ENCODE measurements around the gene JAZF1.

JAZF1 gene

GRCh38 chr7:28190077-28190710, 9.6 kb upstream of the JAZF1 start:
- no peaks in the 10 kb centered on the region for H3K36me3 ChIP-seq (ENCODE audit: control insufficient read depth, insufficient read depth, low read length)
- H3K4me1 ChIP-seq (ENCODE audit: control insufficient read depth, insufficient read depth, low read length), result peaks cover 6% of the 10 kb centered on the region
- H3K9me3 ChIP-seq (ENCODE audit: control insufficient read depth, low read length), result no peaks in the 10 kb centered on the region
- H3K27me3 ChIP-seq (ENCODE audit: control insufficient read depth, insufficient read depth, low read length), result no peaks in the 10 kb centered on the region
- H3K4me3 ChIP-seq (ENCODE audit: low read length), result no peak overlapping the region
- H3K9ac ChIP-seq (ENCODE audit: low read length), result no peak overlapping the region

DNA sequence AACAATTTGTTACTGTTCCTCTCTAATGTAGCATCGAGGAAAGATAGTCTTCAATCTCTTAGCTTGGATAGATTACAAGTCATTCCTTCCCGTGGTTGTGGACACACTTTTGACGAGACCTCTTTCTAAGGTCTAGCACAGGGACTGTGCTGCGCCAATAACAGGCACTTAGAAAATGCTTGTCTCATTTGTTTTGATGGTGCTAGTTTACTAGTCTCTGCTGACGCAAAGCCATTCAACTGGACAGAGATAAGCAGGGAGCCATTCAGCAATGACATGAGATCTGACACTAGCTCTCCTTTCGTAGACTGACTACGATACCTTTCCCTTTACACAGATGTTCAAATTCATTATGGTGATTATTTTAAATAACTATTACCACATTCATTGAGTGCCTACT, 6.4 kb upstream of the JAZF1 start:
- no peak overlapping the region for H3K9ac ChIP-seq (ENCODE audit: low read length)
- no peaks in the 10 kb centered on the region for H3K27me3 ChIP-seq (ENCODE audit: control insufficient read depth, insufficient read depth, low read length)
- H3K9me3 ChIP-seq (ENCODE audit: control insufficient read depth, low read length), result no peaks in the 10 kb centered on the region
- H3K36me3 ChIP-seq (ENCODE audit: control insufficient read depth, insufficient read depth, low read length), result no peaks in the 10 kb centered on the region
- no peak overlapping the region for H3K4me3 ChIP-seq (ENCODE audit: low read length)
- H3K4me1 ChIP-seq (ENCODE audit: control insufficient read depth, insufficient read depth, low read length), result peaks cover 6% of the 10 kb centered on the region

DNA sequence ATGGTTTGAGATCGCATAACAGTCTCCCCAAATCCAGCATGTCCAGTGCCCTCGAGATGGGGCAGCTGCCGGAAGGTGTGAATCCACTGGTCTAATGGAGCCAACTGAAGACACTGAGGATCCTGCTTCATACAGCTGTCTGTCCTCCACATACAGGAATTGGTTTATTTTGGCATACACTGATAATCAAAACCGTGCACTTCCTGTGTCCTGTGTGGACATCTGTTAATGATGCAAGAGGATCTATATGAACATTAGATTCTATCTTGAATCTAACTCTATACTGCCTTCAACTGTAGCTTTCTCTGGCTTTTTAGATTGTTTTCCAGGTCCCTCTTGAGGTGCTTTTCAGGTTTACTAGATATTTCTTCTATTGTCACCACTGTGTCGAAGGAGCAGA, 3.0 kb upstream of the JAZF1 start:
- peaks cover 8% of the 10 kb centered on the region for H3K4me1 ChIP-seq (ENCODE audit: control insufficient read depth, insufficient read depth, low read length)
- H3K9me3 ChIP-seq (ENCODE audit: control insufficient read depth, low read length), result no peaks in the 10 kb centered on the region
- H3K27me3 ChIP-seq (ENCODE audit: control insufficient read depth, insufficient read depth, low read length), result no peaks in the 10 kb centered on the region
- no peak overlapping the region for H3K4me3 ChIP-seq (ENCODE audit: low read length)
- H3K36me3 ChIP-seq (ENCODE audit: control insufficient read depth, insufficient read depth, low read length), result no peaks in the 10 kb centered on the region
- no peak overlapping the region for H3K9ac ChIP-seq (ENCODE audit: low read length)

DNA sequence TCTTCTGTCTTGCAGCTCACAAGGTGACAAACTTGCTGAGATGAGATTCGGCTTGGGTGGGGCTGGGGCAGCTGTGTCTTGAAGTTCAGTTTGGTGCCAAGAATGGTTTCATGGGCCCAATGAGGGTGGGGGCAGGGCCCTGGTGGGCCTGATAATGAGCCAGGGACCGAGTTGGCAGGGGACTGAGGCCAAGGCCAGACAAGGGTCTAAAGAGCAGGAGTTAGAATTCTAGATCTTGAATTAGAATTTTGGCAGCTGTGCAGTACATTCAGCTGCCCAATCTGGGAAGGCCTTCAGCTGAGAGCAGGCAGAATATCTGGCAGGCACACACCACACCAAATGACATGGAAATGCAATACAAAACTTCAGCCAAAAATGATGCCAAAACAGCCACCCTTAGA, 1.5 kb upstream of the JAZF1 start:
- H3K36me3 ChIP-seq (ENCODE audit: control insufficient read depth, insufficient read depth, low read length), result no peaks in the 10 kb centered on the region
- H3K9me3 ChIP-seq (ENCODE audit: control insufficient read depth, low read length), result no peaks in the 10 kb centered on the region
- H3K9ac ChIP-seq (ENCODE audit: low read length), result no peak overlapping the region
- H3K27me3 ChIP-seq (ENCODE audit: control insufficient read depth, insufficient read depth, low read length), result no peaks in the 10 kb centered on the region
- H3K4me3 ChIP-seq (ENCODE audit: low read length), result no peak overlapping the region
- peaks cover 11% of the 10 kb centered on the region for H3K4me1 ChIP-seq (ENCODE audit: control insufficient read depth, insufficient read depth, low read length)

DNA sequence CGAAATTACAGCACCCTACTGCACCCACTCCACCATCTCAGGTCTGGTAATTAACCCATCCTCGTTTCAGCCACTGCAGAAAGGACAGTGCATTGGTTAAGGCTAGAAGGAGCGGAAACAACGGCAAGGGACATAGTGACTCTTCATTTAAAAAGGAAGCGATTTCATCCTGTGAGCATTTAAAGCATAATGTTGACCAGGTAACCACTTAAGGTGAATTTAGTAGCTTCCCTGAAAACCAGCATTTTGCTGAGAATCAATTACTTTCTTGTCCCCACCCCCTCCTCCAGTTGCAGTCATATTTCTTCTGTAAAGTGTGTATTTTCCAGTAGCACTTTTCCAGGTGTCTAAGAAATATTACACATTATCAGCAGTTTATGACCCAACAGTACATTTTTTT, 821 bp upstream of the JAZF1 start:
- Histone ChIP-seq H3K27me3 (ENCODE audit: control insufficient read depth, insufficient read depth, low read length) (no peaks in the 10 kb centered on the region), H3K9me3 (ENCODE audit: control insufficient read depth, low read length) (no peaks in the 10 kb centered on the region), H3K36me3 (ENCODE audit: control insufficient read depth, insufficient read depth, low read length) (no peaks in the 10 kb centered on the region), H3K4me3 (ENCODE audit: low read length) (no peak overlapping the region), H3K9ac (ENCODE audit: low read length) (no peak overlapping the region), H3K4me1 (ENCODE audit: control insufficient read depth, insufficient read depth, low read length) (peaks cover 11% of the 10 kb centered on the region)

DNA sequence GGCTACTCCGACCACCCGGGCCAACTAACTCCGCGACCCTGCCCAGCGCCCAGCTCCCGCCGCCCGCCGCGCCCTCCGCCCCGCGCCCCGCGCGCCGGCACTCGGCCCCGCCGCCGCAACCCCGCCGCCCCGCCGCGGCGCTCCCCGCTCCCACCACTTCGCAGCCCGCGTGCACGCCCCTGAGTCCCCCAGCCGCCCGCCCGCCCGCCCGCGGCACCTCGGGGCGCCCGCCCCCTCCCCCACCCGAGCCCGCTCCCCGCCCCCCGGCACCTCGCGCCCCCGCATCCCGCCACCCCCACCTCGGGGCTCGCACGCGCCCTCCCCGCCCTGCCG, 598 bp downstream of the JAZF1 start:
- Histone ChIP-seq H3K36me3 (ENCODE audit: control insufficient read depth, insufficient read depth, low read length) (no peaks in the 10 kb centered on the region), H3K9me3 (ENCODE audit: control insufficient read depth, low read length) (no peaks in the 10 kb centered on the region), H3K4me3 (ENCODE audit: low read length) (no peak overlapping the region), H3K27me3 (ENCODE audit: control insufficient read depth, insufficient read depth, low read length) (no peaks in the 10 kb centered on the region), H3K9ac (ENCODE audit: low read length) (peak overlapping the region; percentile 37), H3K4me1 (ENCODE audit: control insufficient read depth, insufficient read depth, low read length) (peaks cover 11% of the 10 kb centered on the region)

DNA sequence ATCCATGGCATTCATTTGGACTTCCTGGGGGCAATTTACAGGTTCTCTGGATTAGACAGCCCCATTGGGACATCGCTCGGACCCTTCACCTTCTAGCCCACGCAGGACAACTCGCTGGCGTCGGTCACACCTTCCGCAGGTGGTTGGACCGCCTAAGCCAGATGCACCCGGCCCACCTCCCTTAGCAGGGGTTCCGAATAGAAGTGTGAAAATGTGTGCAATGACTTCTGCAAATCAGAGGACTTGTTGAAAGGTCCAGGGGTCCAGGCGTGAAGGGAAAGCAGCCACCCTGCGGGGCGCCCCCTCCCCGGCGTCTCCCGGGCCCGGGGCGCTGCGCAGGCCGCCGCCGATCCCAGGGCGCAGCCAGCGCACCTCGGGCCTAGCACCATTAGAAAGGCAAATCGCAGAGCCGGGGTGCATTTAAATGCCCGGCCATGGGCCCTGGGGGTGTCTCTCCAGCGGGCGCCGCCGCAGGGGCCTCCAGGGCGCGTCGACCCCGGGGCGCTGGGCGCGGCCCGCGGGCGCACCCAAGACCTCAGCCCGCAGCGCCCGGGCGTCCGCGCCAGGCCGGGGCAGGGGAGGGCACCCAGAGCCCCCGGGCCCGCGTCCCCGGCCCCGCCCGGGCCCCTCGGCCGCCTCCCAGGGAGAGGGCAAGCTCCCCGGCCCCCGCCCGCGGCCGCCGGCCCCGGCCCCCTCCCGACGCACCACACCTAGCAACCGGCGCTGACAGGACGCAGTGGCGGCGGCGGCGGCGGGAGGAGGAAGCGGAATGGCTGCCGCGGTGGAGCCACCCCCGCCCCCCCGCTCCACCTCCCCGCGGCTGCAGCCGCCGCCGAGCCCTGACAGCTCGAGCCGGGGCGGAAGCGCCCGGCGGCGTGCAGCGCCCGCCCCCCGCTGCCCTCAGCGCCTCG, 1.2 kb downstream of the JAZF1 start:
- Histone ChIP-seq H3K9ac (ENCODE audit: low read length) (peak overlapping the region; percentile 61), H3K36me3 (ENCODE audit: control insufficient read depth, insufficient read depth, low read length) (no peaks in the 10 kb centered on the region), H3K4me1 (ENCODE audit: control insufficient read depth, insufficient read depth, low read length) (peaks cover 11% of the 10 kb centered on the region), H3K9me3 (ENCODE audit: control insufficient read depth, low read length) (no peaks in the 10 kb centered on the region), H3K4me3 (ENCODE audit: low read length) (peak overlapping the region; percentile 72), H3K27me3 (ENCODE audit: control insufficient read depth, insufficient read depth, low read length) (no peaks in the 10 kb centered on the region)

DNA sequence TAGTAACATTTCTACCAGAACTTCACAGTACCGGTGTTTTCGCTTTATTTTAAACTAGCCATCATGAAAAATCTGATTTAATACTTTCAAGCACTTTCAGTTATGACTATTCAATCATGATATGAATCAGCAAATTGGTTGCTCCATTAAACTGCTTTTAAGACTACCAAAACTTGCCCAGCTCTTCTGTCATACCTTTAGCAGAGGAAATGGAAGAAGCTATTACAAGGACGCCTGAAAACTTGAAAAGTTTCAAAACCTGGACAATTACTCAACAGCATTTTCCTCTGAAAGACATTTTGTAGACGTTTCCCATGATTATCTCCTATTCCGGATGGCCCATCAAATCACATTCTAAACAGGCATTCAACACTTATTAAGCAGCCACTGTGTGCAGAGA, 2.0 kb downstream of the JAZF1 start:
- peak overlapping the region; percentile 61 for H3K9ac ChIP-seq (ENCODE audit: low read length)
- peaks cover 11% of the 10 kb centered on the region for H3K4me1 ChIP-seq (ENCODE audit: control insufficient read depth, insufficient read depth, low read length)
- H3K9me3 ChIP-seq (ENCODE audit: control insufficient read depth, low read length), result no peaks in the 10 kb centered on the region
- H3K27me3 ChIP-seq (ENCODE audit: control insufficient read depth, insufficient read depth, low read length), result no peaks in the 10 kb centered on the region
- H3K4me3 ChIP-seq (ENCODE audit: low read length), result peak overlapping the region; percentile 72
- H3K36me3 ChIP-seq (ENCODE audit: control insufficient read depth, insufficient read depth, low read length), result no peaks in the 10 kb centered on the region

DNA sequence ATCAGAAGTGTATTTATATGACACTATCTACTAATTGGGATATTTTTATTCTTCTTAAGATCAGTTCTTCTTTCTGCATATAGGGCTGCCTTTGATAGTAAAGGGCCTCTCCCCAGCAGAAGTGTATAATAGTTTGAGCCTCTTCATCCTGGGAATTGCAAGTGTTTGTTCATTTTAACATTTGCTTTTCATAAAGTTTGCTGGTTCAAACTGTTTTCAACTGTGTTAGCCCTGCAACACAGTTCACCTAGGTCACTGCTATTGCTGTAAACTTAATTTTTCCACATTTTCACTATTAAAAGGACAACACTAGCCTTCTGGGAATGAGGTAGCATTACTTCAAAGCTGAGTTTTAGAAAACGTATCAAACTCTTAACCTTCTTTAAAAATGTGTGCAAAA, 2.8 kb downstream of the JAZF1 start:
- H3K4me1 ChIP-seq (ENCODE audit: control insufficient read depth, insufficient read depth, low read length), result peaks cover 11% of the 10 kb centered on the region
- H3K9ac ChIP-seq (ENCODE audit: low read length), result no peak overlapping the region
- no peak overlapping the region for H3K4me3 ChIP-seq (ENCODE audit: low read length)
- H3K36me3 ChIP-seq (ENCODE audit: control insufficient read depth, insufficient read depth, low read length), result no peaks in the 10 kb centered on the region
- no peaks in the 10 kb centered on the region for H3K9me3 ChIP-seq (ENCODE audit: control insufficient read depth, low read length)
- H3K27me3 ChIP-seq (ENCODE audit: control insufficient read depth, insufficient read depth, low read length), result no peaks in the 10 kb centered on the region

DNA sequence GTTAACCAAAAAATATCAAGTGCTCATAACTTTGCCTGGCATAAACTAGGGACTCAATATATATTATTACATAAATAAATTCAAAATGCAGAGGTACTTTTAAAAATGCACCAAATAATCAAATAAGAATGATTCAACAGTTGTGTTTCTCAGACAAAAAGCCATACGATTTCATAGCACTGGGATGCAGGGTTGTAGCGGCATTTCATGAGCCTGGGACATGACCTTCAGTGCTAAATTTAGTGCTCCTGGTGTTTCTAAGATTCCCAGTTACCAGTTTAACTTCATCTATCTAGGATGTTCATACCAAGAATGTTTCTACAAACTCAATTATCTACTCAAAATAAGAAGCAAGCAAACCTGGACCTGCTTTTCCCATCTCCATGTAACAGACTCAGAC, 4.0 kb downstream of the JAZF1 start:
- H3K4me3 ChIP-seq (ENCODE audit: low read length), result no peak overlapping the region
- H3K36me3 ChIP-seq (ENCODE audit: control insufficient read depth, insufficient read depth, low read length), result no peaks in the 10 kb centered on the region
- H3K9ac ChIP-seq (ENCODE audit: low read length), result no peak overlapping the region
- no peaks in the 10 kb centered on the region for H3K9me3 ChIP-seq (ENCODE audit: control insufficient read depth, low read length)
- peaks cover 11% of the 10 kb centered on the region for H3K4me1 ChIP-seq (ENCODE audit: control insufficient read depth, insufficient read depth, low read length)
- H3K27me3 ChIP-seq (ENCODE audit: control insufficient read depth, insufficient read depth, low read length), result no peaks in the 10 kb centered on the region

DNA sequence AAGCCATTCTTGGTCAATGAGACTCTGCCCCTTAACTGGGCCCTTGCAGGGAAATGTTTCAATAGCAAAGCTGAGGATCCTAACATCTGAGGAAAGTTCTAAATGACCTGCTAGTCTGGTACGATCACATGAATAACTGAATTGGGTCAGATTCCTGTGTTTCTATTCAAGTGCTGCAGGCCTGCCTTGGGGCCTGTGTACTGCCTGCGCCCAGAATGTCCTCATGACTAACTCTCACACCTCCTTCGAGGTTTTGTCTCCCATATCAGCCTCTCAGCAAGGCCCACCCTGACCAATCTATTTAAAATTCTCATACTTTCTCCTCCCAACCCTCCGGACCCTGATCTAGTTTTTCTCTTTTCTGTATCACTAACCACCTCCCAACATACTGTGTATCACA, 4.4 kb downstream of the JAZF1 start:
- no peak overlapping the region for H3K9ac ChIP-seq (ENCODE audit: low read length)
- H3K36me3 ChIP-seq (ENCODE audit: control insufficient read depth, insufficient read depth, low read length), result no peaks in the 10 kb centered on the region
- H3K9me3 ChIP-seq (ENCODE audit: control insufficient read depth, low read length), result no peaks in the 10 kb centered on the region
- H3K4me3 ChIP-seq (ENCODE audit: low read length), result no peak overlapping the region
- peaks cover 11% of the 10 kb centered on the region for H3K4me1 ChIP-seq (ENCODE audit: control insufficient read depth, insufficient read depth, low read length)
- H3K27me3 ChIP-seq (ENCODE audit: control insufficient read depth, insufficient read depth, low read length), result no peaks in the 10 kb centered on the region

GRCh38 chr7:28174901-28175661, 5.5 kb downstream of the JAZF1 start:
- Histone ChIP-seq H3K4me3 (ENCODE audit: low read length) (no peak overlapping the region), H3K9me3 (ENCODE audit: control insufficient read depth, low read length) (no peaks in the 10 kb centered on the region), H3K9ac (ENCODE audit: low read length) (no peak overlapping the region), H3K4me1 (ENCODE audit: control insufficient read depth, insufficient read depth, low read length) (peaks cover 11% of the 10 kb centered on the region), H3K27me3 (ENCODE audit: control insufficient read depth, insufficient read depth, low read length) (no peaks in the 10 kb centered on the region), H3K36me3 (ENCODE audit: control insufficient read depth, insufficient read depth, low read length) (no peaks in the 10 kb centered on the region)
